HepG2 (cell line): ENCODE data around the gene GSTA1. TPM values are rescaled to one million over a fixed set of nuclear protein-coding genes. Genes with fewer than 3 reads are reported as not detected.

ENCODE experiments used
- AKNA ChIP-seq: sonication (generic); formaldehyde crosslinking; IDR thresholded peaks from 2 replicates; pipeline ENCODE4 v1.4.0; 2020; ENCODE audit warnings: missing genetic modification reagents, borderline replicate concordance
- SNAPC2 ChIP-seq: sonication (generic); formaldehyde crosslinking; IDR thresholded peaks from 2 replicates; pipeline ENCODE4 v1.8.1; 2022; ENCODE audit warnings: mild to moderate bottlenecking, missing genetic modification reagents
- SNAPC4 ChIP-seq: sonication (generic); formaldehyde crosslinking; IDR thresholded peaks from 2 replicates; pipeline ENCODE4 v1.4.0; 2020; ENCODE audit warnings: mild to moderate bottlenecking, missing genetic modification reagents
- TAF15 ChIP-seq: fragments of 200-400 bp; formaldehyde crosslinking; IDR thresholded peaks from one replicate; pipeline ENCODE4 v1.6.1; 2018; ENCODE audit warnings: mild to moderate bottlenecking, low read depth, low read length; ENCODE audit not compliant: poor library complexity, severe bottlenecking
- ZBTB40 ChIP-seq, 2 experiments: fragments of 450-650 bp in 1 of 2; sonication (generic) in 1 of 2; formaldehyde crosslinking in 1 of 2; IDR thresholded peaks; 2 replicates each; pipeline versions ENCODE4 v1.6.1 to v1.8.0; 2016 to 2022; ENCODE audit warnings: antibody characterized with exemption in 1 of 2, mild to moderate bottlenecking in 1 of 2, missing genetic modification reagents in 1 of 2
- ZBTB7B ChIP-seq: sonication (generic); formaldehyde crosslinking; IDR thresholded peaks from 2 replicates; pipeline ENCODE4 v1.4.0; 2020; ENCODE audit warnings: missing genetic modification reagents
- ZNF713 ChIP-seq: sonication (generic); formaldehyde crosslinking; IDR thresholded peaks from 2 replicates; pipeline ENCODE4 v1.4.0; 2020; ENCODE audit warnings: mild to moderate bottlenecking, missing genetic modification reagents
- polyA plus RNA-seq, 8 experiments: library from polyadenylated mRNA; depleted of rRNA in 3 of 8; stranded (reverse) in 7 of 8; unstranded in 1 of 8; fragments of >200 nt; fragmentation: Illumina TruSeq in 4 of 8; extraction: Trizol in 4 of 8; gene quantifications; 2 replicates each; pipeline versions ENCODE4 v1.2.1 to v1.2.3, GENCODE V29; 2011 to 2016; ENCODE audit warnings: low read depth in 4 of 8, missing spikeins in 1 of 8, mixed read lengths in 1 of 8; ENCODE audit not compliant: insufficient read depth in 1 of 8
- total RNA-seq, 5 experiments: library from RNA; depleted of rRNA; stranded (reverse); fragments of >200 nt; fragmentation: Illumina TruSeq; extraction: Trizol; gene quantifications; 2 replicates each; pipeline ENCODE4 v1.2.3, GENCODE V29; 2016; ENCODE audit warnings: low read depth in 1 of 5

GSTA1 gene
- total and polyA plus RNA-seq, 2 of the 13 experiments (the other 11 are each of a cell fraction or from before 2014, with no cell fraction given), result 6.2 to 282 TPM

- TF ChIP-seq ZBTB40 (IDR thresholded peaks at IDR 0.05) (no peak), ZBTB40 (CRISPR knock-in tag; IDR thresholded peaks at IDR 0.05) (no peak), SNAPC2 (no peak), TAF15 (no peak), AKNA (CRISPR knock-in tag) (no peak), ZBTB7B (CRISPR knock-in tag) (no peak), ZNF713 (CRISPR knock-in tag) (no peak), SNAPC4 (0 out of 2 replicates have a peak, but pooled peaks have one; percentile 51)
These were observed 35.8 kb upstream of the GSTA1 start (continued) for GRCh38 chr6:52839124-52840055.
